AG08395 (cell line): ENCODE data around the gene DUT.
"Not testable (repeated sequence)": the region's sequence is repeated elsewhere in the genome, so short reads cannot be mapped to it uniquely, and the experiment has no call there.

Source experiments
- DNase-seq: peaks from one replicate; pipeline ENCODE4 v3.0.0; 2012; ENCODE audit warnings: mixed read lengths, low spot score

The DUT gene

GRCh38 chr15:48330855-48331795 is at the start of gene DUT:
TSS of gene DUT (plus strand) at chr15:48331429. CDS start at chr15:48331516, 87 bp downstream.
- peak; percentile 85 for DNase-seq

- no peak for DNase-seq
These were observed 49.6 kb upstream of the DUT start for GRCh38 chr15:48281674-48282073.

DNA sequence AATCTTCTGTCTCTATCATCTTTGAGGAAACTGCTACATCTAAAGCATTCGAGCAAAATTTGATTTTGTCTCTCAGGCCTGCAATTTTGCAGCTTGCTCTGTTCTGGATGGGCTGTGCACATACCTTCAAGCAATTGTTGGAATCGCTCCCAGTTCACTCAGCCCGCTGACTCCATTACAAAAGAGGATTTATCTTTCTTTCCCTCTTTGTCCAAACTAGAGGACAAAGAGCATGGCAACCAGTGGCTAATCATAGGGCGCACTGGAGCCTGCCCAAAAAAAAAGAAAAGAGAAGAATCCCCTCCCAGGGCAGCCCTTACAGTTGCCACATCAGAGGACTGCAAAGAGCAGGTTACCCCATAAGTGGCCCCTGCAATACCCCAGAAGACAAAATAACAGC is 49.0 kb upstream of the DUT start:
- DNase-seq, result no peak

- no peak for DNase-seq
These were observed 47.7 kb upstream of the DUT start for GRCh38 chr15:48283396-48284145.

DNA sequence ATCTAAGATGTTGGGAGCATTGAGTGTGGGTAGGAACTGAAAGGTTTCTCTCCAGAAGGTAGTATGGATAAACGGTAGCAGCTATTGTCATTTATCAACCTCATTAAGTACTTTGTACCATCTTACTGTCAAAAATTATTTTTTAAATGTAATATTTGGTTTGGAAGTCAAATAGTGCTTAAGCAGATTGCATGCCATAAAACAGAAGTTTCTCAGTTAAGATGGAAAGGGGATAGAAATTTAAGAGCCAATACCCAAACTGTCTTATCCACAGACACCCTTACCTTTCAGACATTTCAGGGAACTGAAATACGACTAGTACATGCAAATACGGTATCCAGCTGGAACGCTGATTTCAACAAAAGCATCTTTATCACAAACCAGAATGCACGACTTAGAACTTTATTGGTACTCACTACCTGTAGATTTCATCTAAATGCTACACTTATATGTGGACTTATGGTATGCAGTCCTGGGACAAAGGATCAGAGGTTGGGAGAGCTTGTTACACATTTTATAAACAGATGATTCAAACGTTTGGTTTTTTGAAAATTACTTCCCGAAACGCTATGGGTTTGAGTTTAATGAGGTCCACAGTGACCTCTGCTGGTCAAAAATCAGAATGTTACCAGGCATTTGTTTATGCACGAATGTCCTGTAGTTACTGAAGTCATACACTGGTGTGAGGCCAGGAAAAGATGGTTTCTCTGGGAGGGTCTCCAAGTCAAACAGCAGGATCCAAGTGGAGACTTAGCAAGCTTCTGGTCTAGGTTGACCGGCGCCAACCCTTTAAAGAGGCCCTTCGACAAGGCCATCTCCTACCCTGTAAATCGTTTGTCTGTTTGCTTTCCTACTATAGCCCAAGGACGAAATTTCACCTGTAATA is 45.7 kb upstream of the DUT start:
- peak; percentile 82 for DNase-seq

- DNase-seq, result no peak
These were observed 41.6 kb upstream of the DUT start for GRCh38 chr15:48289628-48290027.

DNA sequence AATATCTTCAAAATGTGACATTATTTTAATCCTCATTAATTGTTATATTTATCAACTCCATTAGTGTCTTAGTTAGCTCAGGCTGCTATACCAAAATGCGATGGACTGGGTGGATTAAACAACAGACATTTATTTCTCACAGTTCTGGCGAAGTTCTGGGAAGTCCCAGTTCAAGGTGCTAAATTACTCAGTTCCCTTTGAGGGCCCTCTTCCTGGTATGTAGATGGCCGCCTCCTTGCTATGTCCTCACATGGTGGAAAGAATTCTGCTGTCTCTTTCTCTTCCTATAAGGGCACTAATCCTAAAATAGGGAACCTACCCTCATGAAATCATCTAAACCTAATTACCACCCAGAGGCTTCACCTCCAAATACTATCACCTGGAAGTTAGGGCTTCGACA is 38.8 kb upstream of the DUT start:
- DNase-seq, result no peak

DNA sequence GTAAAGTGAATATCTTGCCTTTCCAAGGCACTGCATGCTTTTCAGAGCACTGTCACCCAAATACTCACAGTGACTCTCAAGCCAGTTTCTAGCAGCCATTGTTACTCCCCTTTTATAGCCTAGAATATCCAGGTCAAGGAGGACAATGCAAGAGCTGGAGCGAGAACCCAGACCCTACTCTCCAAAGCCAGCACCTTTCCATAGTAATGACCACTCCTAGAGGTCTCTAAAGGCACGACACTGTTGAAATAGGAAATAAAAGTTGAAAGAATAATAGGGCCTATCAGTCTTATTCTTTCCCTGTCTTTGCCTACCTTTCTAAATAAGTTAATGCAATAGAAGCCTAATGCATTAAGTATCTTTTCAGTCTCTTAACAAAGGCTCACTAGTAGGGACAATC is 33.6 kb upstream of the DUT start:
- DNase-seq, result no peak

GRCh38 chr15:48298914-48299313 is 32.3 kb upstream of the DUT start:
- DNase-seq, result no peak

DNA sequence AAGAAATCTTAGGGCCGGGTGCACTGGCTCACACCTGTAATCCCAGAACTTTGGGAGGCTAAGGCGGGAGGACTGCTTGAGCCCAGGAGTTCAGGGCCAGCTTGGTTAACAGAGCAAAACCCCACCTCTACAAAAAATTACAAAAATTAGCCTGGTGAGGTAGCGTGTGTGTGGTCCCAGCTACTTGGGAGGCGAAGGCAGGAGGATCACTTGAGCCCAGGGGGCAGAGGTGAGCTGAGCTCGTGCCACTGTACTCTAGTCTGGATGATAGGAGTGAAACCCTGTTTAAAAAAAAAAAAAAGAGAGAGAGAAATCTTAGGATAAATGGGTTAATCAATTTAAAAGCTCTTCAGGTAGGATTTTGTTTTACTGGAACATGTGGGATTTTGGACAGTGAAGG is 31.2 kb upstream of the DUT start:
- DNase-seq, result no peak

GRCh38 chr15:48304398-48304797 is 26.8 kb upstream of the DUT start:
- no peak for DNase-seq

DNA sequence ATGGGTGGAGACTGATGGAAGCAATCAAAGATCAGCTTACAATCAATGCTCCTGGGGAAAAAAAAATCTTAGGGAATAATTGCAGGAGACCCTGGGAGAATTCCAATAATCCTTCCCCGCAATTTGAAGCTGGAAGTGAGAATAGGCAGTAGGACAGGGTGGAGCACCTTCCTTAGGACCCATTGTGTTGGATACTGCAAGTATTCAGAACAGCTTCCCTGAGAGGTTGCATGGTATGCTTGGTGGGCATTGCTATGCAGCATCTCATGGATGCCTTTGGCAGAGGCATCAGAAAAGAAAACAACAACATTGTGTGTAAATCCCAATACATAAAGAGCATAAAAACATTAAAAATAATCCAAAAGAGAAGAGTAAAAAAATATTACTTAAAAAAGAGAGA is 24.6 kb upstream of the DUT start:
- DNase-seq, result no peak

DNA sequence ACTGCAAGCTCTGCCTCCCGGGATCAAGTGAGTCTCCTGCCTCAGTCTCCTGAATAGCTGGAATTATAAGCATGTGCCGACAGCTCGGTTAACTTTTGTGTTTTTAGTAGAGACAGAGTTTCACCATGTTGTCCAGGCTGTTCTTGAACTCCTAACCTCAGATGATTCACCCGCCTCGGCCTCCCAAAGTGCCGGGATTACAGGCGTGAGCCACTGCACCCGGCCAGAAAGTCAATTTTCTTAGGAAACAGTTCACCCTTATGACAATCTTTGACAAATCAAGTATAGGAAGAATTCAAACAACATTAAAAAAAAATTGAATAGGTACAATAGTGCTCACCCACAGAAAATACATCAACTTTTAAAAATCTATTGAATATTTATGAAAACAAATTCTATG is 23.6 kb upstream of the DUT start:
- no peak for DNase-seq

DNA sequence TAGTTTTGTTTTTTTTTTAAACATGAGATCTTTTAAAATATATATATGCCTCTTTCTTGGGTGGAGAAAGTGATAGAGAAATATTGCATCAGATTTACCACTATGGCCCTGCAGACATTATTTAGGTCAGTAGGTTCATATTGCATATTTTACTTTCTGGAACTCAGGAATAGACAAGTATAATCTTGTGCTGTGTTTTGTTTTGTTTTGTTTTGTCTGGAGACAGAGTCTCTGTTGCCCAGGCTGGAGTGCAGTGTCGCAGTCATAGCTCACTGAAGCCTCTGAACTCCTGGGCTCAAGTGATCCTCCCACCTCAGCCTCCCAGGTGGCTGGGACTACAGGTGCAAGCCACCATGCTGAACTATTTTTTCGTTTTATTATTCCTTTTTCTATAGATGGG is 21.5 kb upstream of the DUT start:
- no peak for DNase-seq

DNA sequence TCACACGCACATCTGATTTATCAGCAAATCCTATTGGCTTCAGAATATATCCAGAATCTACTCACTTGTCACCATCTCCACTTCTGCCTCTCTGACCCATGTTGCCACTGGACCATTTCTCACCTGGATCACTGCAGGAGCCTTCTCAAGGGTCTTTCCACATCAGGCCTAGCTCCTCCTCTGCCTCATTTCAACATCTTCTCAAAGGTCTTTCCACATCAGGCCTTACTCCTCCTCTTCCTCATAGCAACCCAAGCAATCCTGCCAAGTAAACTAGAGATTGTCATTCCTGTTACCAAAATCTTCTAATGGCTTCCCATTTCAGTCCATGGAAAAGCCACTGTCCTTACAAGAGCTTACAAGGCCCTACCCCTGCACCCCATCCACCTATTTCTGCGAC is 18.0 kb upstream of the DUT start:
- DNase-seq, result no peak

DNA sequence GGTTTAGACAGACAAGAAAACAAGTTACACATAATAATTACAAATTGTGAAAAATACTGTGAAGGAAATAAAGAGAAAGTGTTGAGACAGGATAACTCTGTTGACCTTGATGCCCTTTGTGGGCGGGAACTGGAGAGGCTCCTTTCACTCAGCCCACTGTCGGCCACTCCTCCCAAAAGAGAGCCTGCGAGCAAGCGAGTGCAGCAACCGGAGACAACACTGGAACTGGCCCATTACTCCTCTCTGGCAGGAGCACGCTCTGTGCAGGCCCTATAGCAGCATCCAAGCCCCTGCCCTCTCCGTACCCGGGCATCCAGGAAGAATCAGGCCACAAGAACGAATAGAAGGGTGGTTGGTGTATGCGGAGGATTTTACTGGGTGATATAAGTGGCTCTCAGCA is 16.2 kb upstream of the DUT start:
- DNase-seq, result no peak

DNA sequence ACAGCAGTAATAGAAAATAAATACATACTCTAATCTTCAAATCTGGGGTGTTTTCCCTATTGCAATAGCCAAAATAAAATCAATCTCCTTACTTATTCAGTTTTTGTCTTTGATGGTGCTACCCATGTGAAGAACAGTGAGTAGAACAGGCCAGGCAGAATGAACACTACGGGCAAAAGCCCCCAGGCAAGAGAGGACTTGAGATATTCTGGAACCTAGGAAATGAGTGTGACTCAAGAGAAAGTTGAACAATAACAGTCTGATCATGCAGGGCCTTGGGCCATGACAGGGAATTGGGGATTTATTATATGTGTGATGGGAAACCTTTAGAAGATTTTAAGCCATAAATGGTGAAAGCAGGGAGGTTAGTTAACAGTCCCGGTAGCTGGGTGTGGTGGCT is 14.0 kb upstream of the DUT start:
- no peak for DNase-seq

DNA sequence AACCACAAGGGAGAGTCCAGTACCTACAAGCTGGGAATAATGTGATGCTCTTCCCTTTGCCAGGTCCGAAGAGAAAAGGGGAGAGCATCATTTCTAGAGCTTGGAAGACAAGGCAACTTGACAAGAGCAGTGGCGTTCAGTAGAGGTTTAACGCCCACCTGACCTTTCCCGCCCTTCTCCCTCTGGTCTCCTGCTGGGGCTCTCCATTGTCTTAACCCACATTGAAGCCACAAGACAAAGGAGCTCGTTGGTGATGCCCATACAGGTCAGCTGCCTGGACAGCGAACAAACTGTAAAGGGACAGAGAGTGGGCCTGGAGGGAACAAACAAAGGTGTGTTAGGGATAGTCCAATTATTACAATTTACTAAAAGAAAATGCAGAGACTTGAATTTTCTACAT is 13.1 kb upstream of the DUT start:
- DNase-seq, result no peak

DNA sequence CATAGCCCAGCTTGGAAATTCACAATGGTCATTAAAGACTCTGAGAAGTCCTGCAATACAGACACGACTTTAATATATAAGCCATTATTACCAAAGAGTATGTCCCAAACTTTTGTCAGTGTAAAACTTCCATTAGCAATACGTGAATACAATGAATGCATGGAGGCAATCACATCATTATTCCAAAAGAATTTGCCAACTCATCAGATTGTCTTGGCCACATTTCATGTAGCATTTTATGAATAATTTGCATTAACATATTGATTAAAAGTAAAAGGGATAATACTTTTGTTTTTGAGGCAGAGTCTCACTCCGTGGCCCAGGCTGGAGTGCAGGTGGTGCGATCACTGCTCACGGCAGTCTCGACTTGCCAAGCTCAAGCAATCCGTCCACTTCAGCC is 7.9 kb upstream of the DUT start:
- no peak for DNase-seq

DNA sequence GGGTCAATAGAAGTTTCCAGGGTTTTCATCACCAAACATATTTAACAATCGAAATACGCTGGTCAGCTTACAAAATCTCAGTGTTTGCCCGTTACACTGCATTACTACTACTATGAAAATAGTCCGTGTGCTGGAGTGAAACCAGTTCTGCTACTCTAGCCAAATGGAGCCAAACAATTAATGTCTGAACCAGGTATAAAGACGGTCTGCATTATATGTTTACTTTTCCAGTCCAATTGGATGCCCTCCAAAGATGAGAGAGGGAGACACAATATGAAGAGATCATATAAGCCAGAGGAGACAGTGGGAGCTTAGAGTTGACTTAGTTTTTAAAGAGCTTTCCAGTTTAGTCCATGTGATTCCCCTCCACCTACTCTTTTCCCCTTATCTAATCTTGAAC is 6.3 kb upstream of the DUT start:
- no peak for DNase-seq

DNA sequence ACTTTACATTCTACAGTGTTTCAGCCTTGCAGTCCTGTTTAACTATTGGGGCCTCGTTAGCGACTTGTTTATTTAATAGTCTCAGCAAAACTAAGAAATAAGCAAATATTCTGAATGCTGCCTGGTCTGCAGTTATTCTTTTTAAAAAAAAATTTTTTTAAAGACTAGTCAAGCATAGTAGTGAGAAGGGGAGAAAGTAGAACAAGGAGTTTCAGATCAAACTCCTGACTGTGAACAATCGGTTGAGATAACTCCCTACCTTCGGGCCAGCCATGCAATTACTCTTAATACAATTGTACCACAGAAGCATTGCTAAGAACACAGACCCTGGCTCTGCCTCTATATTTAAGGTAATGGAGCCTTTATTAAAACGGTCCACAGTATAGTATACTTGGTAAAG is 5.8 kb upstream of the DUT start:
- DNase-seq, result no peak

GRCh38 chr15:48326180-48326579 is 5.0 kb upstream of the DUT start:
- not testable (repeated sequence) for DNase-seq
